Measurements from ENCODE around the gene PANK4.

Gene PANK4

DNA sequence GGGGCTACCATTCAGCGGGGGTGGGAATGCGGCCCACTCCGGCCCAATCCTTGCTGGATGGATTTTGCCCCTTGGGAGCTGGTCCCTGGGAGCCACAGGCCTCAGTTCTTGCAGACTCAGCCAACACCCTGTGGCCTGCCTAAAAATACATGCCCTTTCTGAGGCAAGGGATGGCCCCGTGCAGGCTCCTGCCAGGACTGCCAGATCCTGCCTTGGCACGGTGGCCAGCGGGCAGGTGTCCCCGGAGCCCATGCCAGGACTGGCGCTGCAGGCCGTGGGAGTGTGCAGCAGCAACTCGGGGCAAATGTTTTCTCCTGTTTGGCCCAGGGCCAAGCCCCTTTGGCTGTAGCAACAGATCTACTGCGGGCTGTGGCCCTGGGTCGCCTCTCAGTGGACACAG is 1.6 kb upstream of the PANK4 start:
- DNase-seq: no peak

DNA sequence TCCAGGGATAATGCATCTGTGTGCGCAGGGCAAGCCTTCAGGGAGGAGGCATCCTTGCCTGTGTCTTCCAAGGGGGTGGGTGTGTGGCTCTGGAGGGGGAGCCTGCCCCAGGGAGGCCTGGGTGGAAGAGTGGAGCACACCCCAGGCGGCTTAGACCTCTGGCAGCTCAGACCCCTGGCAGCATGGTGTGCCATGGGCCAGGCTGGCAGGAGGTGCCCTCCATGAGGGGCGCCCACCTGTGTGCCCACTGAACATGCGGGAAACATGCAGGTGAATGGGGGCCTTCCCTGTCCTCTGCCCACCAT is 1.1 kb upstream of the PANK4 start:
- DNase-seq: no peak

DNA sequence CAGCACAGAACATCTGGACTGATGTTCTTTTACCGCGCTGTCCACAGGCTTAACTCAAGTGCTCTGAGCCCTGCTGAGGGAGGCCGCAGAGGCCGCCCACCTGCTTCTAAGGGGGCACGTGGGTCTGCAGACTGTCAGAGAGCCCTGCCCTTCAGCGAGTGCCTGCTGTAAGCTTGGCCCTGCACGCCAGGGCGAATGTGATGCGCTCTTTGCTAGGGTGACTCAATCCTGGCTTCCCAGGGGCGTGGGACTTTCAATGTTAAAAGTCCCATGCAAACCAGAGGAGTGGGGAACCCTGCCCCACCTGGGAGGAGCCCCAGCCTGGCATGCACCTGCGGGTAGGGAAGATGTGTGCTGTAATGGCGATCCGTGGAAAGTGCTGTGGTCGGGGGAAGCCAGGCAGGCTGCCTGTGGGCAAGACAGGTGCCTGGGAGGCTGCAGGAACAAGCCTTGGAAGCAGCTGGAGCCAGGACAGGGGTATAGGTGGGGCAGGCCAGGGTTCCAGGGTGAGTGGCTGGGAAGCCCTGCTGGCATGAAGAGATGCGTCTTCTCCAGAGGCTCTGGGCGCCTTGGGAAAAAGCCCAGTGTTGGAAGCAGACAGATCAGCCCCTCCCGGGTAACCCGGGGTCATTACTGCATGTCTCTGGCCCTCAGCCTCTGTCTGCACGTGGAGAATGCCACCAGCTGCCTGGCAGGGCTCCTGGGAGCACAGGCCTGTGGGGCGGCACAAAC is 594 bp upstream of the PANK4 start:
- DNase-seq: no peak

DNA sequence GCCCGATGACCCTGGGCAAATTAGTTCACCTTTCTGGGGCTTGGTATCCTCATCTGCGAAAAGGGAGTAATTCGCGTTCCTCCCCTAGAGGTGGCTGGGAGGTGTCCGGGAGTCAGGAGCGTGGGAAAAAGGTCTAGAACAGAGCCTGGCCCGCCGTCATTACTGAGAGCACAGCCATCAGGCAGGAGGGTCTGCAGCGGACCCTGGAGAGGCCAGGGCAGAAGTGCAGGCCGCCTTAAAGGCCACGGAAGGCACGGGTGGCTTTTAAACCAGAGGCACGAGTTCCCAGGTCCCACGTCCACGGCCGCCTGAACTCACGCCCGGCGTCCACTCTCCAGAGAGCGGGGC is 850 bp downstream of the PANK4 start:
- DNase-seq: no peak

DNA sequence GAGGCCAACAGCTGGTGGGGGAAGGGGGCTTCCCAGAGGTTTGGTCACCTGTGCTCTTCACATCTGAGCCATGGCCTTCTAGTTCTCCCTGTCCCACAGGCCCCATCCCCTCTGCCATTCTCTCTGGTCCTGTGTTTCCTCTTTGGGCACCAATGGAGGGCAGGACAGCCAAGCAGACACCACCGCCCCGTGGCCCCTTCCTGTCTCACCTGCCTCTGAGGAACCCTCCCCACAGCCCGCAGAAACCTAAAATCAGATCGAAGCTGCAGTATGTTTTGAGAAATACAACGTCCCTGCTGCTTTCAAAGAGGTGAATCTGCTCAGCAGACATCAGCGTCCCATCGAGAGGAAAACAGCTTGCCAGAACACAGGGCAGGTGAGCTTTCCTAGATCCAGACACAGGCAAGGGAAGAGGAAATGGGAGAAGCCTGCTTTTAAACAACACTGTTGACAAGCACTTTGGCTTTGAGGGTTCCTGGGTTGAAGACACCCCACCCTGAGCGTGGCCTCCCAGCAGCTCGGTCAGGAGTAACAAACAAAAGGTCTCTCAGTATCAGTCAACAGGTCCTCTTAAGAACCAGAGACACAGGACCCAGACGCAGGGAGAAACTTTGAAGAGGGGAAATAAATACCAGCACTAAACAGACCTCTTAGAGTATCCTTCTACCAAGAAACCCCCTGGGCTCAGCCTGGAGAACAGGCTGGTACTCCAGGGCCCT is 2.3 kb downstream of the PANK4 start:
- no peak for DNase-seq

DNA sequence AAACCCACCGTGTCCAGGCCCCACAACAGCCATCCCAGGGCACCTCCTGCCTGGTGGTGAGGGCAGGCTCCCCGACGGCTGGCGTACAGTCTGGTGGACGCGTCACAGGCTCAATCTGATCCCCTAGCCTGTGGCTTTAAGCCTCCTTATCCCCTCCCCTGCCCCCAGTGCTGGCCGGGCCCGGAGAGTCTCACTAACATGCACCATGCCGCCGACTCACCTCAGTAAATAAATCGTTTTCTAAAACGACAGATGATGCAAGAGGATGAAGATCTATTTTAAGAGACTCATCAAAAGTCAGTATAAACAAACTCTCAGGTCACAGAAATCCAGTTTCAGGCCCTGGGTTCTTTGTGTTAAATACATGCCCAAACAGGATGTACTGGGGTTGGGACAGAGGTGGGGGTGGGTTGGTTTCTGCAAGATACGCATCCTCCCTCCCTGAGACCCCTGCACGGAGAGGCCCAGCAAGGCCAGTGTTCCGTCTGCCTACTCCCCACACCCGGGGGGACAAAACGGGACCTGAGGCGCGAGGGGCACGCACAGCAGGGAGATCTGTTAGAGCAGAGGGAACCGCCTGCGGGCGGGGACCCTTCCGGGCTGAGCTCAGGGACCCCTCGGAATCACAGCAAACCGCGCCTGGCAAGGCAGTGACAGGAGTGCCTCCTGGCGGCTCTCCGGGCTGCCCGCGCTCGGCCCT is 3.1 kb downstream of the PANK4 start:
- no peak for DNase-seq

DNA sequence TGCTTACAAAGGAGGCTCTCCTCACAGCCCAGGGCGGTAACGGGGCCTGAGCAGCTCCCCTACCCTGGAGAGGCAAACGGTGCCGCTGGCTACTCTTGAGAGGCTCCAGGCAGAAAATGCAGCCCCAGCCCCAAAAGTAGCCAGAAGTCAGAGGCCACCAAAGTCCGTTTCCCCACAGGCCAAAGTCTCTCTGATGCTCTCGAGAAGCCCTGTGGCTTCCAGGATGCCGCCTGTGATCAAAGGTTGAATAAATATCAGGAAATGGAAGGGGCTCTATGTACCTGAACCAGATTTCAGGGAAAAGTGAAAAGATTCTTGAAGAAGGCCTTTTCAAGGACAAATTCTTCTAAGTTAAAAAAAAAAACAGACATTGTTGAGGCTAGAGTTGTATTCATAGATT is 4.2 kb downstream of the PANK4 start:
- DNase-seq: no peak

DNA sequence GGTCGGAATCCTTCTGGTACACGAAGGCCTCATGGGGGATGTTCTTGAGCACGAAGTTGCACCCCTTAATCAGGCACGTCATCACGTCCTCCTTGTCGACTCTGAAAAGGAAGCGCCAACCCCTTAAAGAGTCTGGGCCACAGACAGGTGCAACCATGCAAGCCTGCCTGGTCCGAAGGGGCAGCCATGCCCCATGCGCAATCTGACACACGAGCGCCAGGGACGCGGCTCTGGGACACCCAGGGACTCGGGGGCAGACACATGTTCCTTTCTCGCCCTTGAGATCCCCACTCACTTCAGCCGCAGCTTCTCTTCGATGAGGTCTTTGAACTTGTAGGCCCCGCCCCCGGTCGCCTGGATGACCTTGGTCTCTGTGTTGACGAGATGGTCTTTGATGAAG is 5.6 kb downstream of the PANK4 start:
- no peak for DNase-seq

DNA sequence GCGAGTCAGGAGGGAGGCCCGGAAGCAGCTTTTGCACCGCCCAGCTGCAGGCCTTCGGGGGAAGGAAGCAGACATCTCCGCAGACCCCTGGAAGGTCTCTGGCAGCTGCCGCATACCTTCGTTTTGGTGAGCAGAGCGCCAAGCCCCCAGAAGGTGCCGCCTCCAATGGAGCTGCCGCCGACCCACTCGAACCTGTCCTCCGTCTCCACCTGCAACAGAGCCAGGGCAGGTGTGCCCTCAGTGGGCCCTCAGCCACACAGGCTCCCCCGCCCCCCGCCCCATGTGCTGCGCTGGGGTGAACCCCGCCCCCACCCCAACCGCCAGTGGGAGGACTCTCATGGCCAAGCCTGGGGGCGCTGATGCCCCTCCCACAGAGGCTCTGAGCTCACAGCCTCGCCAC is 6.2 kb downstream of the PANK4 start:
- no peak for DNase-seq

DNA sequence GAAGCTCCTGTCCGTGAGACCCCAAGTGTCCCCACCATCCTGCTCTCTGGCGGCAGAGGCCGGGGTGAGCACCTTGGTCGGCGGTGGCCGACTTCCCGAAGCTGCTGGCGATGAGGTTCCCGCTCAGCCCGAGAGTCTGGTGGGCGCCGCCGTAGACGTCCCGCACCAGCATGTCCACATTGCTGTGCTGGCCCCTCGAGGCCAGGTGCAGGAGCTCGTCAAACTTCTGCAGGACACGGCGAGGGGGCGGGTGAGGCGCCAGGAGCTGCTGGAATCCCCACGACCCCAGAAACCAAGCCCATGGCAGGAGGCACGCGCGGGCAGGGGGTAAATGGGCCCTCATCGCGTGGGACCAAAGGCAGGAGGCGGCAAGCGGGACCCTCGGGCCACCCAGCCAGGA is 6.7 kb downstream of the PANK4 start:
- DNase-seq: no peak

DNA sequence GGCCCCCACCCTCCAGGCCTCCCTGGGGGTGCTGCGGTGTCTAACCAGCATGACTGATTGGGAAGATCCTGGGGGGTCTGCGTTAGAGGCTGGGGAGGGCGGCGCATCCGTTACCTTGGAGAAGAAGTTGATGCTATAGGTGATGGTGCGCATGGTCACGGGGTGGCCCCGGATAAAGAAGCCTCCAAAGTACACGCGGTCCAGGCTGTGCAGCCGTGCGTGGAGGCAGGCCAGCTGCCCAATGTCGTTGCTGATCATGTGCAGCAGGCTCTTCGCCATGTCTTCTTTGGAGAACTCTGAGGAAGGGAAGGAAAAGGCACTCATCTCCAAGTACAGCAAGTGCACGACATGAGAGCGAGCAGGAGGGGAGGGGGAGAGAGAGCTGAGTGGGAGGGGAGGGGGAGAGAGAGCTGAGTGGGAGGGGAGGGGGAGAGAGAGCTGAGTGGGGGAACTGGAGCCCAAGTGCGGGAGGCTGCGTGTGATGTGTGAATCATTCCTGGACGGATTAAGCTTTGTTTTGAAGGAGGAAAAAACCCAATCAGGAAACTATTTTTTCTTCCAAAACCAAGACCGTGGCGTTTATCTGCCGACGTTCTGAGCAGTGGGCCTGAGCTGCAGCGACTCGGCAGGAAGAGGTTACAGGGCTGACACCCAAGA is 7.2 kb downstream of the PANK4 start:
- DNase-seq: no peak

DNA sequence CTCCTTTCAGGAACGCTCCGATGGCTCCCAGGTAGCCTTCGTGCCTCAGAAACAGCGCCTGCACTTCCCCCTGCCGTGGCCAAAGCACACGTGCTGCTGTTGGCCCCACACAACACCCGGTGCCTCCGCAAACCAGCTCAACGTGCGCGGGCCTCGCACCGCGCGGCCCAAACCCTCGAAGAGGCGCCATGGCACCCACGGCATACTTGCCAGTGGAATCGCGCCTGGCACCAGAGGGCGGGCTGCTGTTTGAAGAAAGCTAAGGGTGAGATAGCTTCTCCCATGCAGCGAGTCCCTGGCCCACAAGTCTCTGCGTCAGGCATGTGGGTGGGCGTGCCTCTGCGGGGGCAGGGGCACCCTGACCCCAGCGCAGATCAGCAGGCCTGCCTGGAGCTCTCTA is 7.9 kb downstream of the PANK4 start:
- no peak for DNase-seq

DNA sequence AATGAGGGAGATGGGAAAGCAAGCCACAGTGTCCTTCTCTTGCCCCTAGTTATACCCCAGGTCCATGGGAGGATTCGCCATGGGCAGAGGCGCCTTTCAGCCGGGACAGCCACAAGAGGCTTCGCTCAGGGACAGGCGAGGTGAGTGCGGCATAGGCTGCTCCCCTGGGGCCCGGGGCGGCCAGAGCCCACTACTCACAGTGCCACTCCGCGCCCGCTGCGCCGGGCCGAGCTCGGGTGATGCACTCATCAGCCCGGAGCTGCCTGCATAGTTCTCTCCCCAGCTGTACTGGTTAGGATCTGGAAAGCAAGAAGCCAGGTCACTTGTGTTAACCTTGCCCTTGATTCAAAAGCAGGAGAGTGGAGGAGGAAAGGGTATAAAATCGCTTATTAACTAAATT is 8.4 kb downstream of the PANK4 start:
- no peak for DNase-seq

DNA sequence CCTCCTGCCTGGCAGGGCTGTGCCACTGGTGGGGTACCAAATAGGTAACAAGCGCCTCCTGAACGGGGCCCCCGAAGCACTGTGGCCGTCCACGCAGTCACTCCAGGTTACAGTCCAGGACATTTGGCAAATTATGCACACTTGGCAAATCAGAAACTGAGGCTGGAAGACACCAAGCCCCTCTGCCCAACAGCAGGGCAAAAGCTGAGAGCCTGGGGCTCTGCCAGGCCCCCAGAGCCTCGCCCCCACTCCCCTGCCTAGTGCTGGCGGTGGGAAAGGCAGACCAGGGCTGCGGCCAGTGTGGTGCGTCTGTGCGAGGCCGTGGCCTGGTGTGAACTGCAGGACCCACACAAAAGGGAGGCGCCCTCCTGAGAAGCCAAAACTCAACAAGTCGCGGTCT is 9.4 kb downstream of the PANK4 start:
- DNase-seq: no peak

DNA sequence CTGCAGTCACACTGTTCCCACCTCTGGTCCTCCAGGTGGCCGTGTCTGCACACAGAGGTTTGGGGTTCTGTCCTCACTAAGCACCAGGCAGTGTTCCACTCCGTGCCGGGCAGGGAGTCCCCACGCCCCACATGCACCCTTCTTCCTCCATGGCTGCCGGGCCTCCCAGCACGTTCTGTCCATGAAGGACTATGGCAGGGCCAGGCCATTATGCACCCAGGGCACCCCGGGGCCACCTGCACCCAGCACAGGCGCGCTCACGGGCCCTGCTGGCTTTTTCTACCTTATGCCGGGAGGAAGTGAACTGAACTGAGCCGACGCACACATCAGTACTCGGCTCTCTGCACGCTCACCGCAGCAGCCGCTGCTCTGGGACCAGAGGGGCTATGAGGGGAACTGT is 10.3 kb downstream of the PANK4 start:
- no peak for DNase-seq

DNA sequence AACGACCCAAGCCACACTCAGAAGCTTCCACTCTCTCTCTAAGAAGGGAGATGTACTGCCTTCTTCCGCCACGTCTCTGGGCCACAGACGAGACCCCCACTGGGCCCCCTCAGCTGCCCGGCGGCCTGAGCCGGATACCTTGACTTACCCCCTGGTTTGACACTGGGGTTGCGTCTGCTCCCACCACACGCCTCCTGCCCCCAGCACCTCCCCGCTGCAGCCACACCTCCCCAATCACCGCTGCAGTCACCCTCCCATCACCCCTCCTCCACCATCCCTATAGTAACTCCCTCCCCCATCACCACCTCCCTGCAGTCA is 10.7 kb downstream of the PANK4 start:
- DNase-seq: no peak

DNA sequence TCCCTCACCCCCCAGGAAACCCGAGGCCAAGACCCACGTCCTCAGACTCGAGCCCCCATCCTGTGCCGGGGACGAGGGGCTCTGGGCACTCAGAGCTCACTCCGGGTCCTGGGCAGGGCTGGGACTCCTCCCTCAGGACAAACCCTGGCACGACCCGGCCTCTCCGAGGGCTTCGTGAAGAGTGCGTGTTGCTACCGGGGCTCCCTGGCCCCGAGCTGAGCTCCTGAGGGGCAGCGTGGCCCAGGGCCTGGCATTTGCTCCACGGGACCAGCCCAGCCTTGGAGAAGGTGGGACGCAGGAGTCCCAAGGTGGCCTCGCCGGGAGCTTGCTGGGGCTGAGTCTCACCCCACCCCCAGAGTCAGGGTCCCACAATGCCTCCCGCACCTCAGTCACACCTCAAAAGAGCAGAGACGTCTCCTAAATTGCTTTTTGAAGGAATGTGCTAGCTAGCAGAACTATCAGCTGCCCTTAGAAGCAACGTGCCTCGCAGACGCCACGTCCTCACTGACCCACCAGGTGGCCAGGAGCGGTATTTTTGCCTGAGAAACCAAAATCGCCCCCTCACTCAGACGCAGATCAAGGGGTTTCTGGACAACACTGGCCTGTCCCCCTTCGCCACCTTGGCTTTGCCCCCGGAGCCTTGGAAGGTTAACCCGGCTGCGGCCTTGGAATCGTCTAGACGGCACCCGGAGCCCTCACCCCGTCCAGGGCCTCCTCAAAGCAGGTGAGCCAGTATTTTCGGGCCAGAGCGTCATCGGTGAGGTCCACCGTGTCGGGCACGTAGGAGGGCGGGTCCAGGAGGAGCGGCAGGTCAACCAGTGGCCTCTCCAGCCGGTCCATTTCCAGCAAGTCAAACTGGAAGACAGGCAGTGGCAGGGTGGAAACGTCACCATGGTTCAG is 11.3 kb downstream of the PANK4 start:
- no peak for DNase-seq

DNA sequence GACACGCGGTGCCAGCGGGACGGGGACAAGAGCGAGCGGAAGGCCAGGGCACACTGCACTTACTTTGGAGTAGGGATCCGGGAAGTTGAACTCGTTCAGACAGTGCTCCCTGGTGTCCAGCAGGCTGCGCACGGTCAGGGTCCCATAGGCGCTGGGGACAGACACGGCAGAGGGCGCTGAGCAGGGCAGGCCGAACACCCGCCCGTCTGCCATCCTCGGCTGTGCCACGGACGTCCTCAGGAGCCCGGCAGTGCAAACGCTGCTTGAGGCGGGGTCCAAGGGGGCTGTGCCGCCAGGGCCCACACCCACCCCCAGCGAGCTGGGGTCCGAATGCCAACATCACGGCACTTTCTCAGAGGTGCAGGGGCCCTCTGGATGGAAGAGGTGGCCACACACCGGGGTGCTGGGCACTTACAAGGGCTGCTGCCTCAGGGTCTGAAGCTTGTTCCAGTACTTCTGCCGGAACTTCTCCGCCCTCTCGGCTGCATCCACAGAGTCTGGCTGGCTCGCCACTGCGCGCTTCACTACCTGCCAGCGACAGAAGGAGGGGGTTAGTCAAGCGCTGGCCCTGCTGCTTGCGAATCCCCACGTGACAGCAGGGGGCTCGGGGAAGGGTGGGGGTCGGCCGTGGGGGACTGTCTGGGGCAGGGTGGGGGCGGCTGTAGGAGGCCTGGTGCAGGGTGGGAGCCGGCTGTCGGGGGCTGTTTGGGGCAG is 12.3 kb downstream of the PANK4 start:
- DNase-seq: no peak

DNA sequence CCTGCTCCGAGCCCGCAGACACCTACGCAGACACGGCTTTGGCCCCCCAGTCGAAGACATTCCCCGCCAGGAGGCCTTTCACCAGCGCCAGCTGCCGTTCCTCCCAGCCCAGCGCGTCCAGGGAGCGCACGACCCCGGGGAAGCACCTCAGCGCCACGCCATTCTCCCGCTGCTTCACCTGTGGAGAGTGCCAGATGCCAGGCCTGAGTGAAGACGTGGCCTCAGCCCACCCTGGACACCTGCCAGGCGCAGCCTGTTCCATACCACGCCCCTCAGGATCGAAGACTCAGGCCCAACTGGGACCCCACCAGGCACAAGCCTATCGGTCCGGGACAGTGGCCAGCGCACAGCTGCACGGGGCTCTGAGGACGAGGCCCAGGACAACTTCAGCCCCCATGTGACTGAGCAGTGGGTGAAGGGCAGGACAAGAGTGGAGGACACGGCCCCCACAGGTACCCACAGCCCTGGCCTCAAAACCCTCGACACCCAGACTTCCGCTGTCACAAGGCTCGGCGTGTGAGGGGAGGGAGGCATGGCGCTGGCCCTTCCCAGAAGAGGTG is 13.5 kb downstream of the PANK4 start:
- DNase-seq: no peak

DNA sequence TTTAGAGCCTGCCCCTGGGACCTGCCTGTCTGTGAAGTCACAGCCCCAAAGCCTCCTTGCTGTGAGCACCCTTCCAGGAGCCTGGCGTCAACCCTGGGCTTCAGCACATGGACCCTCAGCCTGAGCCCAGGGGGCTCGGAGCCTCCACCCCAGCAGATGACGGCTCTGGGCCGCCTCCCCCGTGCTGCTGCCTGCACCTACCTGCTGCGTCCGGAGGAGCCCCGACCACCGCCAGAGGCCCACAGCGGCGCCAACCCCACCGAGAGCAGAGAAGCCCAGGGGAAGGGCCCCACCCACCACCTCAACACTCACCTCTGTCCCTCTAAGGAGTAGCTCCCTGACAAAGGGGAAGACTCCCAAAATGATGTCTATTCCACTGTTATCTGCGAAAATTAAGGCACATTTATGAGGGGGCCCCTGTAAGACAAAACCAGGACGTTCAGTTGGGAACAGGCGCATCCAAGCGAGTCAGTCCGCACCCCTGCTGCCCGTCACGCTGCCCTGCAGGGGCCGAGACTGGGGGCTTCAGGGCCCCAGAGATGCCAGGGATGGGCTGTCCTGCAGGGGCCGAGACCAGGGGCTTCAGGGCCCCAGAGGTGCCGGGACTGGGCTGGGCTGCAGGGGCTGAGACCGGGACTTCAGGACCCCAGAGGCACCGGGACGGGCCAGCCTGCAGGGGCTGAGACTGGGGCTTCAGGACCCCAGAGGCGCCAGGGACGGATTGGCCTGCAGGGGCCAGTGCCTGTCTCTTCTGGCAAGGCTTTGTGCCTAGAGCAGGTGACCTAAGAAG is 15.8 kb downstream of the PANK4 start:
- no peak for DNase-seq

DNA sequence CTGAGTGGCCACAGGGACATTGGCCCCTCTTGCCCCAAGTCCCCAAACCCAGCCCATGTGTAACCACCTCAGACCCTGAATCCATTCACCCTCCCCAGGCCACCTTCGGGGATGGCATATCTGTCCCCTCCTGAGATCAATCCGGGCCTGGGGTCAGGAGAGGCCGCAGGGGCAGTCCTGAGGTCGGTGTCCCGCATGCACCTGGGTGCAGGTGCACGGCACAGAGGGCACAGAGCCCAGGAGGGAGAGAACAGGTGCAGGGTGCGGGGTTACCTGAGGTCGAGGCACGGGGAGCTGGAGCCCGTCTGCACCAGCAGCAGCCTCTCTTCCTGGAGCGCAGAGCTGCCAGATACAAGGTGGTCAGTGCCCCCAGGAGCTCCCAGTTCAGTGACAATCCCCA is 16.8 kb downstream of the PANK4 start:
- DNase-seq: no peak
